ENCODE measurements around the gene DGKH.

DGKH gene

DNA sequence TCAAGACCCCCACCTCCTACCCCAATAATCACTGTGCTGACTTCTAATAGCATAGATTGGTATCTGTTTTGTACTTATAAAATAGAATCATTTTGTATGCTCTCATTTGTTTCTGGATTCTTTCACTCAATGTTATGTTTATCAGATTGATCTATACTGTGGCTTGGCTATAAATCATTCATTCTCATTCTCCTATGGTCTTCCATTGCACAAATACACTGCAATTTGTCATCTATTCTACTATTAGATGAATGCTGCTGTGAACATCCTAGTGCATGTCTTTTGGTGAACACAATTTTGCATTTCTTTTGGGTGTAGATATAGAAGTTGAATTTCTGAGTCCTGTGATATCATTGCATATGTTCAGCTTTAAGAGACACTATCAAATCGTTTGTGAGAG is 128.7 kb downstream of the DGKH start:
- 91 to 92% methylated on average over 1 of the region's 1 CpG for WGBS, 2 experiments
- H3K27me3 ChIP-seq (ENCODE audit: control insufficient read depth, insufficient read depth, low read length, poor library complexity, severe bottlenecking), result no peaks in the 10 kb centered on the region
- H3K36me3 ChIP-seq (ENCODE audit: control insufficient read depth, insufficient read depth, low read length), result no peaks in the 10 kb centered on the region
- no peaks in the 10 kb centered on the region for H3K9me3 ChIP-seq (ENCODE audit: control insufficient read depth, low read length)
- H3K4me3 ChIP-seq (ENCODE audit: insufficient read depth, low read depth, low read length), result no peak overlapping the region
- H3K27ac ChIP-seq (ENCODE audit: insufficient read depth, low read depth, low read length, poor library complexity, severe bottlenecking), result no peak overlapping the region
- H3K4me1 ChIP-seq (ENCODE audit: control insufficient read depth, insufficient read depth, low read length), result no peaks in the 10 kb centered on the region

DNA sequence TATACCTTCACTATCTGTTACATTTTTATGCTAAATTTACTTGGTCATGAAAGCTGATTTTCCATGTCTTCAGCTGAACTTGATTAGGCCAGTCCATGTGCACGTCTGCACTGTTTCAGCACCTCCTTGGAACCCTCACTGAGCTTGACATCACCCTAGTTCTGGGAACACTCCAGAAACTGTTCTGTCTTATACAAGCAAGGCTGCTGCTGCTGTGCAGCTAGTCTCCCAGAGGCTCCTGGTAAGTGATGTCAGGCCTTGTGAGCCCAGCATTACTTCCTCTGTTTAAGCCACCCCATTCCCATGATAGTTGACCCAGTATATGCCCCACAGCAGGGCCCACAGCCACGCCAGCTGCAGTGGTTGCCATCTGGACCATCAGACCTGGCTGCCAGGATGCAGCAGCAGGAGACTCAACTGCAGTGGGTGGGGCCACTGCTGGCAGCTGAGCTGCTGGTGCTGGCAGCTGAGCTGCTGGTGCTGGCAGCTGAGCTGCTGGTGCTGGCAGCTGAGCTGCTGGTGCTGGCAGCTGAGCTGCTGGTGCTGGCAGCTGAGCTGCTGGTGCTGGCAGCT is 133.0 kb downstream of the DGKH start:
- H3K27ac ChIP-seq (ENCODE audit: insufficient read depth, low read depth, low read length, poor library complexity, severe bottlenecking), result no peak overlapping the region
- no peaks in the 10 kb centered on the region for H3K9me3 ChIP-seq (ENCODE audit: control insufficient read depth, low read length)
- H3K27me3 ChIP-seq (ENCODE audit: control insufficient read depth, insufficient read depth, low read length, poor library complexity, severe bottlenecking), result no peaks in the 10 kb centered on the region
- 94 to 95% methylated on average over 2 of the region's 2 CpGs for WGBS, 2 experiments
- no peaks in the 10 kb centered on the region for H3K4me1 ChIP-seq (ENCODE audit: control insufficient read depth, insufficient read depth, low read length)
- no peak overlapping the region for H3K4me3 ChIP-seq (ENCODE audit: insufficient read depth, low read depth, low read length)
- H3K36me3 ChIP-seq (ENCODE audit: control insufficient read depth, insufficient read depth, low read length), result no peaks in the 10 kb centered on the region

DNA sequence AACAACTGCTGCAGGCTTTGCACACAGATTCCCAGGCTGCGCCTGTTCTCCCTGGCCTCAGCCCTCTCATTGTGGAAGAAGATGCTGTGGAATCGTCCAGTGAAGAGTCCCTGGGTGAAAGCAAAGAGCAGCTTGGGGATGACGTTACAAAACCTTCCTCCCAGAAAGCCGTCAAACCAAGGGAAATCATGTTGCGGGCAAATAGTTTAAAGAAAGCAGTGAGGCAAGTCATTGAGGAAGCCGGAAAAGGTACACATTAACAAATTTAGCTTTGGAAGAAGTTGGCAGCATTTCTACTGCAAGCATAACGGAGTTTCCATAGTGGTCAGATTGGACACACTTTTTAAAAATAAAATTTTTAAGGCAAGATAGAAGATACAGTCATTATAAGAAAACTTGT is 140.6 kb downstream of the DGKH start:
- H3K4me3 ChIP-seq (ENCODE audit: insufficient read depth, low read depth, low read length), result no peak overlapping the region
- H3K9me3 ChIP-seq (ENCODE audit: control insufficient read depth, low read length), result no peaks in the 10 kb centered on the region
- no peak overlapping the region for H3K27ac ChIP-seq (ENCODE audit: insufficient read depth, low read depth, low read length, poor library complexity, severe bottlenecking)
- WGBS, 2 experiments, result 82 to 85% methylated on average over 7 of the region's 7 CpGs
- H3K27me3 ChIP-seq (ENCODE audit: control insufficient read depth, insufficient read depth, low read length, poor library complexity, severe bottlenecking), result no peaks in the 10 kb centered on the region
- H3K4me1 ChIP-seq (ENCODE audit: control insufficient read depth, insufficient read depth, low read length), result no peaks in the 10 kb centered on the region
- no peaks in the 10 kb centered on the region for H3K36me3 ChIP-seq (ENCODE audit: control insufficient read depth, insufficient read depth, low read length)

DNA sequence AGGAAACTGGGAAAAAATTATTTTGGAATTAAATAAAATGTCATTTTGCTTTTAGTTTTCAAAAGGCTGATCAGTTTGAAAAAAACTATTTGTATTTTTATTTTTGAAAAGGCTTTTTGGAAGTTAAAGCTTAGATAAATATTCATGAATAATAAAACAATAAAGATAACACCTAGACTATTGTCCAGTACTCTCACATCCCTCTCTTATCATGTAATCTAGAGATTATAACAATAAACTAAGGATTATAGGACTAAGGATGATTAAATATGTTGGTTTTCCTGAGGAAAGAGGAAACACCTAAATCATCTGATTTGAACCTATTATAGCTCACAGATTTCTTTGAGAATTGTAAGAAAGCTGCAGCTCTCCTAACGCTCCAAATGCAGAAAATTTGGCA is 142.1 kb downstream of the DGKH start:
- H3K4me1 ChIP-seq (ENCODE audit: control insufficient read depth, insufficient read depth, low read length), result no peaks in the 10 kb centered on the region
- H3K4me3 ChIP-seq (ENCODE audit: insufficient read depth, low read depth, low read length), result no peak overlapping the region
- H3K27ac ChIP-seq (ENCODE audit: insufficient read depth, low read depth, low read length, poor library complexity, severe bottlenecking), result no peak overlapping the region
- no peaks in the 10 kb centered on the region for H3K27me3 ChIP-seq (ENCODE audit: control insufficient read depth, insufficient read depth, low read length, poor library complexity, severe bottlenecking)
- H3K36me3 ChIP-seq (ENCODE audit: control insufficient read depth, insufficient read depth, low read length), result no peaks in the 10 kb centered on the region
- WGBS, 2 experiments, result 96 to 98% methylated on average over 1 of the region's 1 CpG
- H3K9me3 ChIP-seq (ENCODE audit: control insufficient read depth, low read length), result no peaks in the 10 kb centered on the region

DNA sequence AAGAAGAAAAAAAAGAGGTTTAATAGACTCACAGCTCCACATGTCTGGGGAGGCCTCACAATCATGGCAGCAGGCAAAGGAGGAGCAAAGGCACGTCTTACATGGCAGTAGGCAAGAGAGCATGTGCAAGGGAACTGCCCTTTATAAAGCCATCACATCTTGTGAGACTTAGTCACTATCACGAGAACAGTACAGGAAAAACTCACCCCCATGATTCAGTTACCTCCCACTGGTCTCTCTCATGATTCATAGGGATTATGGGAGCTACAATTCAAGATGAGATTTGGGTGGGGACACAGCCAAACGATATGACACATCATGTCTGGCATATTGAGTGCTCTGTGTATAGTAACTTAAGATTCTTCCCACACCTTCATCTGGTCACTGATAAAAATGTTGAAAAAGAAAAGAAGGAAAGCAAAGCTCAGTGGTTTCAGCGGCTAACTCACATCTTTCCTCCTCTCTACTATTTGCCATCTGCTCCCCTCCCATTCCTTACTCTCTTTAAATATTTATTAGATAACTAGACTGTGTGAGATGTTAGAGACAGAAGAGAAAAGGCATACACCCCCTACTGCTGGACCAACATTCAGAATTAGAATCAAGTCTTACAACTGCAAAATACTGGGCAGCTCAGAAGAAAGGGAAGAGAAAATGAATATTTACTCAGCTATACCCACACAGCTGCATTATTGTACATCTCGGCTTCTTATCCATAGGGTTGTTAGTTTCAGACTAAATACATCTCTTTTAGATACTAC is 163.4 kb downstream of the DGKH start:
- Histone ChIP-seq H3K36me3 (ENCODE audit: control insufficient read depth, insufficient read depth, low read length) (no peaks in the 10 kb centered on the region), H3K27ac (ENCODE audit: insufficient read depth, low read depth, low read length, poor library complexity, severe bottlenecking) (no peak overlapping the region), H3K4me3 (ENCODE audit: insufficient read depth, low read depth, low read length) (no peak overlapping the region), H3K27me3 (ENCODE audit: control insufficient read depth, insufficient read depth, low read length, poor library complexity, severe bottlenecking) (no peaks in the 10 kb centered on the region), H3K4me1 (ENCODE audit: control insufficient read depth, insufficient read depth, low read length) (no peaks in the 10 kb centered on the region), H3K9me3 (ENCODE audit: control insufficient read depth, low read length) (no peaks in the 10 kb centered on the region)
- 95 to 98% methylated on average over 4 of the region's 5 CpGs for WGBS, 2 experiments

DNA sequence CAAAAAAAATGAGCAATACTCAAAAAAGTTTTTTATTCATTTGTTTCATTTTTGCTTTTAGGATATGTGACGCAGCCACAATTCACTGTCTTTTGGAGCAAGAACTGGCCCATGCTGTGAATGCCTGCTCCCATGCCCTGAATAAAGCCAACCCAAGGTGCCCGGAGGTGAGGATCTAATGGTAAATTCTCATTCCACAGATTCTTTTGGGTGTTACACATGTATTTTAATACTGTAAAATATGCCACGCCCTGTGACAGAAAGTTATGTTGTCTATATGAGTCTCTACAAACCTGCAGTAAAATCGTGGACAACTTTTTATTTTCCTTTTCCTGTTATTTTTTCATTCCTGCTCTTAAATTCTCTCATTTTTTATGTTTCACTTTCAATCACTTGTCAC is 166.0 kb downstream of the DGKH start:
- WGBS, 2 experiments, result 88 to 97% methylated on average over 4 of the region's 4 CpGs
- H3K27ac ChIP-seq (ENCODE audit: insufficient read depth, low read depth, low read length, poor library complexity, severe bottlenecking), result no peak overlapping the region
- H3K4me1 ChIP-seq (ENCODE audit: control insufficient read depth, insufficient read depth, low read length), result no peaks in the 10 kb centered on the region
- H3K9me3 ChIP-seq (ENCODE audit: control insufficient read depth, low read length), result no peaks in the 10 kb centered on the region
- H3K4me3 ChIP-seq (ENCODE audit: insufficient read depth, low read depth, low read length), result no peak overlapping the region
- no peaks in the 10 kb centered on the region for H3K36me3 ChIP-seq (ENCODE audit: control insufficient read depth, insufficient read depth, low read length)
- H3K27me3 ChIP-seq (ENCODE audit: control insufficient read depth, insufficient read depth, low read length, poor library complexity, severe bottlenecking), result no peaks in the 10 kb centered on the region

DNA sequence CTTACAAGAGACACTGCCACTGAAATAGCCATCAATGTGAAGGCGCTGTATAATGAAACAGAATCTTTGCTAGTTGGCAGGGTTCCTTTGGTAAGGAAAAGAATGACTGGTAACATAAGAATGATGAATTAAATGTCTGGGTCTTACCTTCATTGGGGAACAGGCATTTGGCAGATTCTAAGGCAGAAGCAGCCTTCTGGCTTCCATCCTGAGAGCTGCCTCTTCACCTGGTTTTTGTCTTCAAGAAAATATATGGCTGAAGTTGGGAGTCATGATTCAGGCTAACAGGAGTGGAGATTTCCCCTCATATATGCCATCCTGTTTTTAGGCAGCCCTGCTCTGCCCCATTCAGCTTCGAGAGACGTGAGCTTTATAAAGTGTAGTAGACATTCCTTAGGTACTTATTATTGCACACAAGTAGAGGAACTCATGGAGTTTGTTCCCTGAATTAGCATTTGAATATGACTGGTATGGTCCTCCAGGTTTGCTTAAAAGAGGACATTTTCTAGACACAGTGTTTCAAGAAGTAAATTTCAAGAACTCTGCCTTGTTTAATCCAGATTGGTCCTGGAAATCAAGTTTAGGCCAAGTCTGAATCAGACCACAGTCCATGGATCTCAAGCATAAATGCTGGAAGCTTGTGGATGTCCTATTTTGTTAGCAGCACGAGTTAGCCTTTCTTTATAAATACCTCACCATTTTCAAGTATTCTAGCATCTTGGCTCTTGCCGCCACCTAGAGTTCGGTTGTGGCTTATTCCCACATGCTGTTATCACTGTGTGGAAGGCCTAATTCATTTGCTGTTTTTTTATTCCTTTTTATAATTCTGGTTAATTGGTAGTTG is 167.4 kb downstream of the DGKH start:
- no peaks in the 10 kb centered on the region for H3K4me1 ChIP-seq (ENCODE audit: control insufficient read depth, insufficient read depth, low read length)
- WGBS, 2 experiments, result 55 to 60% methylated on average over 6 of the region's 6 CpGs
- no peaks in the 10 kb centered on the region for H3K27me3 ChIP-seq (ENCODE audit: control insufficient read depth, insufficient read depth, low read length, poor library complexity, severe bottlenecking)
- no peaks in the 10 kb centered on the region for H3K36me3 ChIP-seq (ENCODE audit: control insufficient read depth, insufficient read depth, low read length)
- no peaks in the 10 kb centered on the region for H3K9me3 ChIP-seq (ENCODE audit: control insufficient read depth, low read length)
- no peak overlapping the region for H3K4me3 ChIP-seq (ENCODE audit: insufficient read depth, low read depth, low read length)
- H3K27ac ChIP-seq (ENCODE audit: insufficient read depth, low read depth, low read length, poor library complexity, severe bottlenecking), result no peak overlapping the region

DNA sequence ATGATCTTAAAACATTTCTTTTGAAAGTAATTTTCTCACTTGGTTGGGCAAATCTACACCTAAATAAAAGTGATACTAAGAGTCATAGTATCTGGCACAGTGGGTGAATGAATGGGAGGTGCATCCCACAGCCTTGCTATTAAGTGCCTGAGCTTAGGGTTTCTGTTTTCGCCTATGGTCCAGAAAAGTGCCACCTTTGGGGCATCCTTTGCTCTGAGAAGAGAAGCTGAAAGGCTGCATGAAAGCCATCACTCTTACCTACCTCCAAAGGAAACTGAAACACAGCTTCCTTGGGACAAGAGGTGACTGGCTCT is 167.9 kb downstream of the DGKH start:
- no peak overlapping the region for H3K27ac ChIP-seq (ENCODE audit: insufficient read depth, low read depth, low read length, poor library complexity, severe bottlenecking)
- H3K4me1 ChIP-seq (ENCODE audit: control insufficient read depth, insufficient read depth, low read length), result no peaks in the 10 kb centered on the region
- no peaks in the 10 kb centered on the region for H3K36me3 ChIP-seq (ENCODE audit: control insufficient read depth, insufficient read depth, low read length)
- H3K4me3 ChIP-seq (ENCODE audit: insufficient read depth, low read depth, low read length), result no peak overlapping the region
- H3K9me3 ChIP-seq (ENCODE audit: control insufficient read depth, low read length), result no peaks in the 10 kb centered on the region
- WGBS, 2 experiments, result 90 to 96% methylated on average over 1 of the region's 1 CpG
- no peaks in the 10 kb centered on the region for H3K27me3 ChIP-seq (ENCODE audit: control insufficient read depth, insufficient read depth, low read length, poor library complexity, severe bottlenecking)

DNA sequence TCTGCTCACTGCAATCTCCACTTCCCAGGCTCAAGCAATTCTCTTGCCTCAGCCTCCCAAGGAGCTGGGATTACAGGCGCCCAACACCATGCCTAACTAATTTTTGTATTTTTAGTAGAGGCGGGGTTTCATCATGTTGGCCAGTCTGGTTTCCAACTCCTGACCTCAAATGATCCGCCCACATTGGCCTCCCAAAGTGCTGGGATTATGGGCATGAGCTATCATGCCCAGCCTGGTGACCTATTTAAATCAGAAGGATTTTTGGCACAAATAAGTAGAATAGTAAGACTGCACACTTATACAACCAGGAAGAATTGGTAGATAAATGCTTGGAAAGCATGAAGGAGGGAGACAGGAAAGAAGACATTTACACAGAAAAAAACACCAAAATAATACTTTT is 170.1 kb downstream of the DGKH start:
- no peaks in the 10 kb centered on the region for H3K27me3 ChIP-seq (ENCODE audit: control insufficient read depth, insufficient read depth, low read length, poor library complexity, severe bottlenecking)
- 91 to 92% methylated on average over 3 of the region's 3 CpGs for WGBS, 2 experiments
- H3K4me1 ChIP-seq (ENCODE audit: control insufficient read depth, insufficient read depth, low read length), result no peaks in the 10 kb centered on the region
- H3K4me3 ChIP-seq (ENCODE audit: insufficient read depth, low read depth, low read length), result no peak overlapping the region
- no peak overlapping the region for H3K27ac ChIP-seq (ENCODE audit: insufficient read depth, low read depth, low read length, poor library complexity, severe bottlenecking)
- H3K9me3 ChIP-seq (ENCODE audit: control insufficient read depth, low read length), result no peaks in the 10 kb centered on the region
- no peaks in the 10 kb centered on the region for H3K36me3 ChIP-seq (ENCODE audit: control insufficient read depth, insufficient read depth, low read length)

DNA sequence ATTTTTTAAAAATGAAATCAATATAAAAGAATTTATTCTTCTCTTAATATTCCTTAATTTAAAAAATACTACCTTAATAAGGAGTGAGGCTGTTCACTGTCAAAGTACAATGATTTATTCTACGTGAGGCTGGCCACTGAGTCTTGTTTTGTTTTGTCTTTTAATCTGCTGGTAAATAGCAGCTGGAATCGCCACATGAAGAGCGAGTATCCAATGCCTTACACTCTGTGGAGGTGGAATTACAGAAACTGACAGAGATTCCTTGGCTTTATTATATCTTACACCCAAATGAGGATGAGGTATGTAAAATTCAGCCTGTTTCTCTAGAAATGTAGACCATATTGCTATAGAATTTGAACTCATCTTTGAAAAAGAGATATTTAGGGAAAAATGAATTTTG is 170.6 kb downstream of the DGKH start:
- Histone ChIP-seq H3K36me3 (ENCODE audit: control insufficient read depth, insufficient read depth, low read length) (no peaks in the 10 kb centered on the region), H3K27ac (ENCODE audit: insufficient read depth, low read depth, low read length, poor library complexity, severe bottlenecking) (no peak overlapping the region), H3K27me3 (ENCODE audit: control insufficient read depth, insufficient read depth, low read length, poor library complexity, severe bottlenecking) (no peaks in the 10 kb centered on the region), H3K4me3 (ENCODE audit: insufficient read depth, low read depth, low read length) (no peak overlapping the region), H3K4me1 (ENCODE audit: control insufficient read depth, insufficient read depth, low read length) (no peaks in the 10 kb centered on the region), H3K9me3 (ENCODE audit: control insufficient read depth, low read length) (no peaks in the 10 kb centered on the region)
- WGBS, 2 experiments, result 97% methylated on average over 3 of the region's 3 CpGs

Measured in ectodermal cell (in vitro differentiated cells).